Glutamatergic neuron (in vitro differentiated cells): ENCODE measurements around the gene DCAF17. TPM values are rescaled to one million over a fixed set of nuclear protein-coding genes. Genes with fewer than 3 reads are reported as not detected.

Experiments used
- DNase-seq: peaks from one replicate; pipeline ENCODE4 v3.0.0; 2022
- H3K27ac Mint-ChIP-seq: one replicate; pipeline ENCODE4 v1.8.0; 2020; ENCODE audit warnings: mild to moderate bottlenecking, mixed read lengths, inconsistent platforms; ENCODE audit not compliant: unreplicated experiment
- H3K27me3 Mint-ChIP-seq: one replicate; pipeline ENCODE4 v1.8.0; 2020; ENCODE audit warnings: mild to moderate bottlenecking, moderate library complexity, mixed read lengths, inconsistent platforms; ENCODE audit not compliant: unreplicated experiment
- H3K36me3 Mint-ChIP-seq: one replicate; pipeline ENCODE4 v1.8.0; 2020; ENCODE audit warnings: mild to moderate bottlenecking, mixed read lengths, inconsistent platforms; ENCODE audit not compliant: unreplicated experiment
- H3K4me1 Mint-ChIP-seq: one replicate; pipeline ENCODE4 v1.8.0; 2020; ENCODE audit warnings: mild to moderate bottlenecking, low read depth, mixed read lengths, inconsistent platforms; ENCODE audit not compliant: unreplicated experiment
- H3K4me3 Mint-ChIP-seq: one replicate; pipeline ENCODE4 v1.8.0; 2020; ENCODE audit warnings: mild to moderate bottlenecking, mixed read lengths, inconsistent platforms; ENCODE audit not compliant: unreplicated experiment
- H3K9me3 Mint-ChIP-seq: one replicate; pipeline ENCODE4 v1.8.0; 2020; ENCODE audit warnings: mild to moderate bottlenecking, moderate library complexity, mixed read lengths, inconsistent platforms; ENCODE audit not compliant: unreplicated experiment
- CTCF ChIP-seq: fragments of 200-600 bp; sonication (generic); IDR thresholded peaks from one replicate; pipeline ENCODE4 v1.5.0; 2021; ENCODE audit not compliant: partially characterized antibody, unreplicated experiment
- total RNA-seq: library from RNA; stranded (reverse); fragmentation: NEBNext Ultra II Directional; extraction: Animal tissue kit (Norgen Biotek cat#: 25700); gene quantifications from one replicate; pipeline ENCODE4 v1.2.1, GENCODE V29; 2021; ENCODE audit not compliant: unreplicated experiment

The DCAF17 gene
- total RNA-seq, 1 donor from 2014 or later: 17.0 TPM

GRCh38 chr2:171482877-171483276 lies 48.9 kb downstream of the DCAF17 start:
- TF ChIP-seq CTCF: no peak
- Mint-ChIP-seq H3K27me3 (no peaks in the 10 kb centered on the region), H3K4me3 (no peak overlapping the region), H3K9me3 (no peaks in the 10 kb centered on the region), H3K36me3 (no peaks in the 10 kb centered on the region), H3K4me1 (no peaks in the 10 kb centered on the region), H3K27ac (no peak overlapping the region)
- DNase-seq: no peak

GRCh38 chr2:171483793-171484192 lies 49.8 kb downstream of the DCAF17 start:
- TF ChIP-seq CTCF: no peak
- H3K4me3 Mint-ChIP-seq: no peak overlapping the region
- H3K9me3 Mint-ChIP-seq: no peaks in the 10 kb centered on the region
- no peaks in the 10 kb centered on the region for H3K27me3 Mint-ChIP-seq
- no peak for DNase-seq
- H3K36me3 Mint-ChIP-seq: no peaks in the 10 kb centered on the region
- H3K27ac Mint-ChIP-seq: no peak overlapping the region
- no peaks in the 10 kb centered on the region for H3K4me1 Mint-ChIP-seq

- Mint-ChIP-seq H3K27me3 (no peaks in the 10 kb centered on the region), H3K36me3 (no peaks in the 10 kb centered on the region), H3K9me3 (no peaks in the 10 kb centered on the region), H3K4me3 (no peak overlapping the region), H3K27ac (no peak overlapping the region), H3K4me1 (no peaks in the 10 kb centered on the region)
- no peak for TF ChIP-seq CTCF
- DNase-seq: no peak
Measured at GRCh38 chr2:171485116-171485515, 51.1 kb downstream of the DCAF17 start.

GRCh38 chr2:171487201-171487600 lies 53.2 kb downstream of the DCAF17 start:
- Mint-ChIP-seq H3K27ac (no peak overlapping the region), H3K4me1 (no peaks in the 10 kb centered on the region), H3K4me3 (no peak overlapping the region), H3K27me3 (no peaks in the 10 kb centered on the region), H3K9me3 (no peaks in the 10 kb centered on the region), H3K36me3 (no peaks in the 10 kb centered on the region)
- no peak for TF ChIP-seq CTCF
- DNase-seq: no peak

- no peak overlapping the region for H3K4me3 Mint-ChIP-seq
- no peaks in the 10 kb centered on the region for H3K9me3 Mint-ChIP-seq
- H3K27me3 Mint-ChIP-seq: no peaks in the 10 kb centered on the region
- DNase-seq: no peak
- TF ChIP-seq CTCF: no peak
- H3K4me1 Mint-ChIP-seq: no peaks in the 10 kb centered on the region
- no peak overlapping the region for H3K27ac Mint-ChIP-seq
- no peaks in the 10 kb centered on the region for H3K36me3 Mint-ChIP-seq
Measured at GRCh38 chr2:171487803-171488259, 53.8 kb downstream of the DCAF17 start.
